GM23338 (cell line): ENCODE measurements around the gene SESN1. TPM values are rescaled to one million over a fixed set of nuclear protein-coding genes. Genes with fewer than 3 reads are reported as not detected.

Source experiments
- ATAC-seq: fragments of 200-7000 bp; cut with Tn5 transposase; 3 replicates; pipeline ENCODE4 v1.9.1; 2020
- DNase-seq: peaks from one replicate; pipeline ENCODE4 v3.0.0-alpha.2; 2015; ENCODE audit warnings: low spot score
- H2AFZ ChIP-seq: fragments of 200-600 bp; sonication (generic); 2 replicates; pipeline ENCODE4 v1.8.0; 2016; ENCODE audit warnings: antibody characterized with exemption, mild to moderate bottlenecking, moderate library complexity
- H3F3A ChIP-seq: fragments of 200-600 bp; sonication (generic); replicated peaks from 2 replicates; pipeline ENCODE4 v1.8.0; 2017; ENCODE audit warnings: antibody characterized with exemption, mixed run types, low read depth
- H3K27ac ChIP-seq: fragments of 200-600 bp; sonication (generic); 2 replicates; pipeline ENCODE4 v1.6.1; 2016; ENCODE audit warnings: low read depth
- H3K27me3 ChIP-seq: fragments of 200-600 bp; sonication (generic); 2 replicates; pipeline ENCODE4 v1.8.0; 2016; ENCODE audit warnings: mild to moderate bottlenecking, mixed run types, moderate library complexity; ENCODE audit not compliant: insufficient read depth
- H3K36me3 ChIP-seq: fragments of 200-600 bp; sonication (generic); 2 replicates; pipeline ENCODE4 v1.8.0; 2016; ENCODE audit warnings: mild to moderate bottlenecking; ENCODE audit not compliant: insufficient read depth
- H3K4me1 ChIP-seq: fragments of 200-600 bp; sonication (generic); 2 replicates; pipeline ENCODE4 v1.8.0; 2016; ENCODE audit warnings: mild to moderate bottlenecking, moderate library complexity; ENCODE audit not compliant: insufficient read depth
- H3K4me2 ChIP-seq: fragments of 200-600 bp; sonication (generic); 2 replicates; pipeline ENCODE4 v1.7.1; 2017; ENCODE audit warnings: mixed run types
- H3K4me3 ChIP-seq: fragments of 200-600 bp; sonication (generic); 2 replicates; pipeline ENCODE4 v1.6.1; 2016; ENCODE audit warnings: mixed run types
- H3K79me2 ChIP-seq: fragments of 200-600 bp; sonication (generic); replicated peaks from 2 replicates; pipeline ENCODE4 v1.8.0; 2017; ENCODE audit warnings: mild to moderate bottlenecking; ENCODE audit not compliant: insufficient read depth
- H3K9me2 ChIP-seq: fragments of 200-600 bp; sonication (generic); 2 replicates; pipeline ENCODE4 v1.8.0; 2017; ENCODE audit not compliant: insufficient read depth
- H4K20me1 ChIP-seq: fragments of 200-600 bp; sonication (generic); replicated peaks from 2 replicates; pipeline ENCODE4 v1.8.0; 2017; ENCODE audit warnings: mild to moderate bottlenecking; ENCODE audit not compliant: insufficient read depth
- H3K27ac Mint-ChIP-seq: 2 replicates; pipeline ENCODE4 v1.8.0; 2020; ENCODE audit warnings: inconsistent platforms, mild to moderate bottlenecking, moderate library complexity, mixed read lengths
- H3K27me3 Mint-ChIP-seq: 3 replicates; pipeline ENCODE4 v1.8.0; 2022; ENCODE audit warnings: low read depth, mild to moderate bottlenecking, moderate library complexity, mixed read lengths, inconsistent platforms; ENCODE audit not compliant: insufficient read depth, poor library complexity
- H3K36me3 Mint-ChIP-seq: 3 replicates; pipeline ENCODE4 v1.8.0; 2021; ENCODE audit warnings: low read depth, mild to moderate bottlenecking, inconsistent platforms, moderate library complexity, mixed read lengths
- H3K4me1 Mint-ChIP-seq: 3 replicates; pipeline ENCODE4 v1.8.0; 2020; ENCODE audit warnings: mild to moderate bottlenecking, inconsistent platforms, mixed read lengths
- H3K4me3 Mint-ChIP-seq: 3 replicates; pipeline ENCODE4 v1.8.0; 2021; ENCODE audit warnings: moderate library complexity, mild to moderate bottlenecking, inconsistent platforms, mixed read lengths
- H3K9me3 Mint-ChIP-seq: 3 replicates; pipeline ENCODE4 v1.8.0; 2020; ENCODE audit warnings: moderate library complexity, mild to moderate bottlenecking, inconsistent platforms, mixed read lengths
- JUNB ChIP-seq: IDR thresholded peaks from one replicate; pipeline ENCODE4 v1.6.1; 2016; ENCODE audit warnings: antibody characterized with exemption; ENCODE audit not compliant: unreplicated experiment
- NANOG ChIP-seq: IDR thresholded peaks from 2 replicates; pipeline ENCODE4 v1.6.1; 2016; ENCODE audit warnings: antibody characterized with exemption, borderline replicate concordance
- STAT1 ChIP-seq: IDR thresholded peaks from one replicate; pipeline ENCODE4 v1.6.1; 2016; ENCODE audit warnings: antibody characterized with exemption; ENCODE audit not compliant: unreplicated experiment
- polyA plus RNA-seq: library from polyadenylated mRNA; unstranded; fragments of >200 nt; fragmentation: Nextera tagmentation; extraction: Ambion mirVana; gene quantifications from 2 replicates; pipeline ENCODE4 v1.2.1, GENCODE V29; 2016
- total RNA-seq: library from RNA; depleted of rRNA; stranded (reverse); fragments of >200 nt; shearing (Covaris generic); gene quantifications from 2 replicates; pipeline ENCODE4 v1.2.3, GENCODE V29; 2014
- TF ChIP-seq, protein P1 (sequence below): IDR thresholded peaks from one replicate; pipeline ENCODE4 v1.6.1; 2018; ENCODE audit warnings: antibody characterized with exemption; ENCODE audit not compliant: unreplicated experiment
- TF ChIP-seq, protein P2 (sequence below), 2 experiments: fragments of 200-600 bp in 1 of 2; sonication (generic) in 1 of 2; conservative IDR thresholded peaks; 2 replicates each; pipeline versions ENCODE4 v1.5.1 to v1.6.1; 2016 to 2017; ENCODE audit warnings: antibody characterized with exemption in 2 of 2, low read depth in 2 of 2, mild to moderate bottlenecking in 2 of 2, moderate library complexity in 1 of 2

Gene SESN1
- total and polyA plus RNA-seq, 2 experiments from 2014 or later: 26.2 to 36.4 TPM

GRCh38 chr6:109052018-109052651, 42.5 kb downstream of the SESN1 start:
- H2AFZ ChIP-seq: no peak overlapping the region
- no peaks in the 10 kb centered on the region for H3K36me3 ChIP-seq
- H3F3A ChIP-seq: no peaks in the 10 kb centered on the region
- peaks cover 15% of the 10 kb centered on the region for H3K4me1 Mint-ChIP-seq
- H3K4me1 ChIP-seq: peaks cover 10% of the 10 kb centered on the region; the same call in 1 of the 2 replicates
- TF ChIP-seq NANOG: no peak
- TF ChIP-seq, protein P1, sequence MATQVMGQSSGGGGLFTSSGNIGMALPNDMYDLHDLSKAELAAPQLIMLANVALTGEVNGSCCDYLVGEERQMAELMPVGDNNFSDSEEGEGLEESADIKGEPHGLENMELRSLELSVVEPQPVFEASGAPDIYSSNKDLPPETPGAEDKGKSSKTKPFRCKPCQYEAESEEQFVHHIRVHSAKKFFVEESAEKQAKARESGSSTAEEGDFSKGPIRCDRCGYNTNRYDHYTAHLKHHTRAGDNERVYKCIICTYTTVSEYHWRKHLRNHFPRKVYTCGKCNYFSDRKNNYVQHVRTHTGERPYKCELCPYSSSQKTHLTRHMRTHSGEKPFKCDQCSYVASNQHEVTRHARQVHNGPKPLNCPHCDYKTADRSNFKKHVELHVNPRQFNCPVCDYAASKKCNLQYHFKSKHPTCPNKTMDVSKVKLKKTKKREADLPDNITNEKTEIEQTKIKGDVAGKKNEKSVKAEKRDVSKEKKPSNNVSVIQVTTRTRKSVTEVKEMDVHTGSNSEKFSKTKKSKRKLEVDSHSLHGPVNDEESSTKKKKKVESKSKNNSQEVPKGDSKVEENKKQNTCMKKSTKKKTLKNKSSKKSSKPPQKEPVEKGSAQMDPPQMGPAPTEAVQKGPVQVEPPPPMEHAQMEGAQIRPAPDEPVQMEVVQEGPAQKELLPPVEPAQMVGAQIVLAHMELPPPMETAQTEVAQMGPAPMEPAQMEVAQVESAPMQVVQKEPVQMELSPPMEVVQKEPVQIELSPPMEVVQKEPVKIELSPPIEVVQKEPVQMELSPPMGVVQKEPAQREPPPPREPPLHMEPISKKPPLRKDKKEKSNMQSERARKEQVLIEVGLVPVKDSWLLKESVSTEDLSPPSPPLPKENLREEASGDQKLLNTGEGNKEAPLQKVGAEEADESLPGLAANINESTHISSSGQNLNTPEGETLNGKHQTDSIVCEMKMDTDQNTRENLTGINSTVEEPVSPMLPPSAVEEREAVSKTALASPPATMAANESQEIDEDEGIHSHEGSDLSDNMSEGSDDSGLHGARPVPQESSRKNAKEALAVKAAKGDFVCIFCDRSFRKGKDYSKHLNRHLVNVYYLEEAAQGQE: no peak
- TF ChIP-seq, protein P2, sequence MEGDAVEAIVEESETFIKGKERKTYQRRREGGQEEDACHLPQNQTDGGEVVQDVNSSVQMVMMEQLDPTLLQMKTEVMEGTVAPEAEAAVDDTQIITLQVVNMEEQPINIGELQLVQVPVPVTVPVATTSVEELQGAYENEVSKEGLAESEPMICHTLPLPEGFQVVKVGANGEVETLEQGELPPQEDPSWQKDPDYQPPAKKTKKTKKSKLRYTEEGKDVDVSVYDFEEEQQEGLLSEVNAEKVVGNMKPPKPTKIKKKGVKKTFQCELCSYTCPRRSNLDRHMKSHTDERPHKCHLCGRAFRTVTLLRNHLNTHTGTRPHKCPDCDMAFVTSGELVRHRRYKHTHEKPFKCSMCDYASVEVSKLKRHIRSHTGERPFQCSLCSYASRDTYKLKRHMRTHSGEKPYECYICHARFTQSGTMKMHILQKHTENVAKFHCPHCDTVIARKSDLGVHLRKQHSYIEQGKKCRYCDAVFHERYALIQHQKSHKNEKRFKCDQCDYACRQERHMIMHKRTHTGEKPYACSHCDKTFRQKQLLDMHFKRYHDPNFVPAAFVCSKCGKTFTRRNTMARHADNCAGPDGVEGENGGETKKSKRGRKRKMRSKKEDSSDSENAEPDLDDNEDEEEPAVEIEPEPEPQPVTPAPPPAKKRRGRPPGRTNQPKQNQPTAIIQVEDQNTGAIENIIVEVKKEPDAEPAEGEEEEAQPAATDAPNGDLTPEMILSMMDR (conservative IDR thresholded peaks at IDR 0.05; ENCODE audit: low read depth in 2 of 2): no peak
- peaks cover 4% of the 10 kb centered on the region; the same call in 2 of the 3 replicates for H3K9me3 Mint-ChIP-seq
- no peak overlapping the region for H3K27ac ChIP-seq
- DNase-seq (no peak), ATAC-seq (no peak)
- H3K4me3 ChIP-seq: no peak overlapping the region
- H3K27me3 ChIP-seq: no peaks in the 10 kb centered on the region
- no peaks in the 10 kb centered on the region for H3K27me3 Mint-ChIP-seq
- H3K9me2 ChIP-seq: no peaks in the 10 kb centered on the region
- no peak overlapping the region for H3K4me3 Mint-ChIP-seq
- H3K4me2 ChIP-seq: no peak overlapping the region
- peaks cover 11% of the 10 kb centered on the region; the same call in 2 of the 3 replicates for H3K36me3 Mint-ChIP-seq
- no peaks in the 10 kb centered on the region for H4K20me1 ChIP-seq
- no peak overlapping the region for H3K27ac Mint-ChIP-seq
- H3K79me2 ChIP-seq: no peaks in the 10 kb centered on the region

DNA sequence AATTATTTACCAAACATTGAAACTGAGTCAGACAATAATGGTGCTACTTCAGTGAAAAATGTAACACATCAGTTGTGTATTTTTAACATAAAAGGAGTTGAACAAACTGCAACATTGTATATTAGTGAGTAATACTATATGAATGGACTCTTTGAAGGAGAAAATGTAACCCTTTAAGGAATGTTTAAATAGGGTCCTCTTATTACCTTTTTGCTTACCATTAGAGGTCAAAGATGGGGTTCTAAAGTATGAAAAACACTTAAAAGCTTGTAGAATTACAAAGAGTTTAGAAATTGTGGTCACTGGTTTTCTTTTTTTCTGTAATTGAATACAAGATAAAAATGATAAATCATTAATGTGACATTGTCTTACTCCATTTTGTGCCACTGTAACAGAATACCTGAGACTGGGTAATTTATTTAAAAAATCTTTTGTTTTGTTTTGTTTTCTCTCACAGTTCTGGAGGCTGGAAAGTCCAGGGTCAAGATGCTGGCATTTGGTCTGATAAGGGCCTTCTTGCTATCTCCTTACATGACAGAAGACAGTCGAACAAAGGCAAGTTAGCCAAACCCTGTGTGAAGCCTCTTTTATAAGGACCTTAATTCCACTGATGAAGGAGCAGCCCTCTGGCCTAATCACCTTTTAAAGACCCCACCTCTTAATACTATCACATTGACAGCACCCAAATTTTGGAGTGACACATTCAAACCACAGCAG, 43.2 kb downstream of the SESN1 start:
- H4K20me1 ChIP-seq: no peaks in the 10 kb centered on the region
- H3K9me3 Mint-ChIP-seq: peaks cover 4% of the 10 kb centered on the region; the same call in 2 of the 3 replicates
- peaks cover 11% of the 10 kb centered on the region; the same call in 2 of the 3 replicates for H3K36me3 Mint-ChIP-seq
- no peak overlapping the region for H3K4me3 ChIP-seq
- no peaks in the 10 kb centered on the region for H3K79me2 ChIP-seq
- H3K27me3 ChIP-seq: no peaks in the 10 kb centered on the region
- H3K36me3 ChIP-seq: no peaks in the 10 kb centered on the region
- H2AFZ ChIP-seq: no peak overlapping the region
- peaks cover 10% of the 10 kb centered on the region; the same call in 1 of the 2 replicates for H3K4me1 ChIP-seq
- no peak overlapping the region for H3K27ac Mint-ChIP-seq
- H3K4me1 Mint-ChIP-seq: peaks cover 15% of the 10 kb centered on the region
- H3K9me2 ChIP-seq: no peaks in the 10 kb centered on the region
- no peak overlapping the region for H3K27ac ChIP-seq
- no peak for DNase-seq
- no peak for ATAC-seq
- no peak overlapping the region for H3K4me3 Mint-ChIP-seq
- no peaks in the 10 kb centered on the region for H3K27me3 Mint-ChIP-seq
- no peak overlapping the region for H3K4me2 ChIP-seq
- no peaks in the 10 kb centered on the region for H3F3A ChIP-seq
- TF ChIP-seq STAT1: no peak
- TF ChIP-seq, protein P1: no peak
- TF ChIP-seq JUNB: no peak
